H1 (cell line): ENCODE measurements around the gene CHST8. TPM values are rescaled to one million over a fixed set of nuclear protein-coding genes. Genes with fewer than 3 reads are reported as not detected.
A peak's percentile ranks its signal among the peaks of the same experiment; 100 is the strongest.

Source experiments
- CTCF ChIA-PET: fragments of 300-600 bp; sonication (Branson Sonifier 250); formaldehyde crosslinking; loops from one replicate; lab custom pipeline; 2021; ENCODE audit not compliant: partially characterized antibody; lab: Charles Lee
- POLR2A ChIA-PET: fragments of 300-600 bp; sonication (Branson Sonifier 250); formaldehyde crosslinking; loops from one replicate; lab custom pipeline; 2021; ENCODE audit warnings: inconsistent platforms; ENCODE audit not compliant: partially characterized antibody; lab: Charles Lee
- DNase-seq, 2 experiments: peaks; one replicate each; pipeline versions ENCODE4 v3.0.0 to v3.0.0-alpha.2; 2010 to 2022; ENCODE audit warnings: low spot score in 2 of 2, low read depth in 1 of 2, mixed read lengths in 1 of 2
- FAIRE-seq: peaks from 2 replicates; lab custom pipeline; 2011; peaks lifted over from hg19 to GRCh38; lab: Jason Lieb, UNC
- H2AFZ ChIP-seq: 2 replicates; pipeline ENCODE4 v1.8.1; 2012; ENCODE audit warnings: low read length, inconsistent platforms
- H2AK5ac ChIP-seq: 2 replicates; pipeline ENCODE4 v1.6.1; 2013; ENCODE audit warnings: low read depth, low read length
- H2BK120ac ChIP-seq: replicated peaks from 2 replicates; pipeline ENCODE3; 2013; ENCODE audit warnings: low read depth, low read length, inconsistent platforms
- H2BK12ac ChIP-seq: 2 replicates; pipeline ENCODE4 v1.6.1; 2013; ENCODE audit warnings: low read depth, low read length
- H2BK15ac ChIP-seq: 2 replicates; pipeline ENCODE4 v1.6.1; 2013; ENCODE audit warnings: low read length
- H2BK20ac ChIP-seq: 2 replicates; pipeline ENCODE4 v1.6.1; 2013; ENCODE audit warnings: low read length
- H2BK5ac ChIP-seq: 2 replicates; pipeline ENCODE4 v1.6.1; 2013; ENCODE audit warnings: low read depth, low read length
- H3K14ac ChIP-seq: 2 replicates; pipeline ENCODE4 v1.6.1; 2013; ENCODE audit warnings: inconsistent platforms; ENCODE audit not compliant: insufficient read length
- H3K18ac ChIP-seq: 2 replicates; pipeline ENCODE4 v1.6.1; 2013; ENCODE audit warnings: low read length; ENCODE audit errors: extremely low read depth
- H3K23ac ChIP-seq: 2 replicates; pipeline ENCODE4 v1.6.1; 2013; ENCODE audit warnings: inconsistent platforms; ENCODE audit not compliant: insufficient read length
- H3K23me2 ChIP-seq: 2 replicates; pipeline ENCODE4 v1.6.1; 2013; ENCODE audit warnings: low read depth, low read length
- H3K27ac ChIP-seq: 2 replicates; pipeline ENCODE4 v1.6.1; 2011; ENCODE audit warnings: low read depth, low read length, inconsistent platforms
- H3K27me3 ChIP-seq, 4 experiments: replicated peaks in 1 of 4; 1 replicate in 1 of 4; 2 replicates in 3 of 4; pipeline versions ENCODE4 v1.6.1 to v1.8.1; 2011 to 2013; ENCODE audit warnings: low read length in 3 of 4, mild to moderate bottlenecking in 3 of 4, inconsistent platforms in 2 of 4, mixed read lengths in 2 of 4, moderate library complexity in 1 of 4; ENCODE audit not compliant: control insufficient read depth in 3 of 4, insufficient read depth in 3 of 4; ENCODE audit errors: extremely low read depth in 1 of 4
- H3K36me3 ChIP-seq, 4 experiments: 2 replicates each; pipeline versions ENCODE4 v1.6.1 to v1.8.1; 2011 to 2013; ENCODE audit warnings: mild to moderate bottlenecking in 4 of 4, low read length in 3 of 4, moderate library complexity in 2 of 4, control low read depth in 1 of 4, inconsistent platforms in 1 of 4; ENCODE audit not compliant: insufficient read depth in 4 of 4, control insufficient read depth in 2 of 4
- H3K4ac ChIP-seq: replicated peaks from 2 replicates; pipeline ENCODE3; 2013; ENCODE audit warnings: low read length, low read depth, mixed read lengths, inconsistent platforms; ENCODE audit not compliant: insufficient read length
- H3K4me1 ChIP-seq, 4 experiments: replicated peaks in 1 of 4; 1 replicate in 1 of 4; 2 replicates in 3 of 4; pipeline versions ENCODE4 v1.6.1 to v1.8.1; 2011 to 2013; ENCODE audit warnings: low read length in 3 of 4, inconsistent platforms in 2 of 4, mixed read lengths in 1 of 4; ENCODE audit not compliant: insufficient read depth in 4 of 4, control insufficient read depth in 3 of 4
- H3K4me2 ChIP-seq, 2 experiments: 2 replicates each; pipeline versions ENCODE4 v1.6.1 to v1.8.1; 2011 to 2013; ENCODE audit warnings: low read depth in 2 of 2, low read length in 2 of 2, control low read depth in 1 of 2, inconsistent platforms in 1 of 2, mild to moderate bottlenecking in 1 of 2; ENCODE audit not compliant: insufficient read depth in 1 of 2
- H3K4me3 ChIP-seq, 4 experiments: fragments of 200-600, 300-600 bp in 1 of 4; sonication (generic), shearing (Covaris generic), sonication (Bioruptor Twin) in 1 of 4; 2 replicates each; pipeline versions ENCODE4 v1.5.1 to v1.8.1; 2011 to 2016; ENCODE audit warnings: low read length in 4 of 4, low read depth in 3 of 4, control low read depth in 2 of 4, inconsistent platforms in 2 of 4, mild to moderate bottlenecking in 2 of 4, mixed read lengths in 1 of 4, moderate library complexity in 1 of 4; ENCODE audit not compliant: insufficient read depth in 2 of 4; ENCODE audit errors: extremely low read depth in 1 of 4
- H3K56ac ChIP-seq: replicated peaks from 2 replicates; pipeline ENCODE3; 2013; ENCODE audit warnings: low read depth, mild to moderate bottlenecking, mixed read lengths, low read length, inconsistent platforms; ENCODE audit not compliant: insufficient read length
- H3K79me1 ChIP-seq: 2 replicates; pipeline ENCODE4 v1.6.1; 2013; ENCODE audit warnings: low read depth, low read length, control low read depth
- H3K79me2 ChIP-seq, 2 experiments: 2 replicates each; pipeline versions ENCODE4 v1.6.1 to v1.8.1; 2012 to 2013; ENCODE audit warnings: low read length in 2 of 2, mild to moderate bottlenecking in 2 of 2, inconsistent platforms in 1 of 2; ENCODE audit not compliant: insufficient read depth in 2 of 2, control insufficient read depth in 1 of 2
- H3K9ac ChIP-seq, 4 experiments: replicated peaks in 1 of 4; 1 replicate in 1 of 4; 2 replicates in 3 of 4; pipeline versions ENCODE4 v1.6.1 to v1.8.1; 2011 to 2013; ENCODE audit warnings: low read depth in 3 of 4, low read length in 3 of 4, control low read depth in 2 of 4, mild to moderate bottlenecking in 2 of 4, moderate library complexity in 2 of 4, inconsistent platforms in 1 of 4; ENCODE audit errors: extremely low read depth in 1 of 4
- H3K9me3 ChIP-seq, 2 experiments: 2 replicates each; pipeline versions ENCODE4 v1.6.1 to v1.8.1; 2012 to 2013; ENCODE audit warnings: mild to moderate bottlenecking in 2 of 2, moderate library complexity in 2 of 2, control low read depth in 1 of 2, inconsistent platforms in 1 of 2, low read depth in 1 of 2, low read length in 1 of 2, mixed read lengths in 1 of 2; ENCODE audit not compliant: insufficient read depth in 2 of 2
- H4K20me1 ChIP-seq, 2 experiments: replicated peaks in 1 of 2; 2 replicates each; pipeline versions ENCODE3 to v1.8.1; 2011 to 2013; ENCODE audit warnings: inconsistent platforms in 2 of 2, low read length in 2 of 2, mild to moderate bottlenecking in 1 of 2; ENCODE audit not compliant: insufficient read depth in 2 of 2, control insufficient read depth in 1 of 2
- H4K5ac ChIP-seq: 2 replicates; pipeline ENCODE4 v1.6.1; 2013; ENCODE audit warnings: low read length, low read depth, mixed read lengths, inconsistent platforms; ENCODE audit not compliant: insufficient read length
- H4K8ac ChIP-seq: 2 replicates; pipeline ENCODE4 v1.8.0; 2013; ENCODE audit warnings: mild to moderate bottlenecking, moderate library complexity, low read length, inconsistent platforms; ENCODE audit not compliant: insufficient read depth; ENCODE audit errors: extremely low read depth
- H4K91ac ChIP-seq: replicated peaks from 2 replicates; pipeline ENCODE3; 2013; ENCODE audit warnings: low read length, mixed read lengths, inconsistent platforms; ENCODE audit not compliant: insufficient read length
- FOSL1 ChIP-seq: IDR thresholded peaks from 2 replicates; pipeline ENCODE4 v1.6.1; 2011; ENCODE audit warnings: mild to moderate bottlenecking, low read depth, low read length, moderate library complexity; ENCODE audit not compliant: insufficient read depth
- HDAC6 ChIP-seq: IDR thresholded peaks from one replicate; pipeline ENCODE4 v1.7.1; 2012; ENCODE audit warnings: low read depth, mild to moderate bottlenecking, inconsistent platforms, low read length, moderate library complexity
- MAFK ChIP-seq: IDR thresholded peaks from 2 replicates; pipeline ENCODE4 v1.6.1; 2012; ENCODE audit warnings: low read depth, mild to moderate bottlenecking, improper control_type of control experiment, low read length
- POU5F1 ChIP-seq: IDR thresholded peaks from 2 replicates; pipeline ENCODE4 v1.6.1; 2011; ENCODE audit warnings: low read depth, mild to moderate bottlenecking, low read length, moderate library complexity
- RFX5 ChIP-seq: IDR thresholded peaks from 2 replicates; pipeline ENCODE4 v1.6.1; 2011; ENCODE audit warnings: low read depth, low read length, improper control_type of control experiment, borderline replicate concordance
- ZNF274 ChIP-seq: IDR thresholded peaks from 2 replicates; pipeline ENCODE4 v1.7.0; 2012; ENCODE audit warnings: low read length, borderline replicate concordance; ENCODE audit errors: extremely low read depth
- WGBS, 2 experiments: shearing (Covaris generic) in 1 of 2; methylation state at CpG; one replicate each; pipeline versions ENCODE4 v1.1.6 to v1.1.7; 2013 to 2015; ENCODE audit warnings: low lambda C conversion rate in 2 of 2, mixed read lengths in 2 of 2, inconsistent platforms in 1 of 2, low coverage in 1 of 2, missing lambda C conversion rate in 1 of 2; ENCODE audit not compliant: insufficient replicate concordance in 2 of 2, insufficient coverage in 1 of 2, insufficient read length in 1 of 2; ENCODE audit errors: extremely low coverage in 1 of 2, missing lambda C conversion rate in 1 of 2; 5-methylcytosine and 5-hydroxymethylcytosine counted together
- polyA plus RNA-seq, 7 experiments: library from polyadenylated mRNA; depleted of rRNA in 3 of 7; stranded (reverse) in 5 of 7; unstranded in 2 of 7; fragments of >200 nt in 5 of 7; fragments of 200-250 nt in 2 of 7; gene quantifications; 1 replicate in 5 of 7; 2 replicates in 1 of 7; 4 replicates in 1 of 7; pipeline versions ENCODE4 v1.2.1 to v1.2.3, GENCODE V29; 2011 to 2013; ENCODE audit warnings: missing spikeins in 2 of 7, mixed read lengths in 2 of 7
- total RNA-seq: library from RNA; stranded (reverse); fragmentation: NEBNext Ultra II Directional; extraction: Animal tissue kit (Norgen Biotek cat#: 25700); gene quantifications from 2 replicates; pipeline ENCODE4 v1.2.1, GENCODE V29; 2021

Gene CHST8
- total and polyA plus RNA-seq, 2 of the 8 experiments (the other 6 are each of a cell fraction or from before 2014, with no cell fraction given): 10.8 to 28.2 TPM

- no peak overlapping the region for H2BK5ac ChIP-seq
- POLR2A ChIA-PET: interaction anchor here (0.8 to 1.2 kb wide), 2 partner anchors 59 to 162 kb away, joined by 3 to 4 read pairs; no protein-coding TSS in a partner anchor
- FAIRE-seq: no peak
- peaks cover 2% of the 10 kb centered on the region; the same call in 1 of the 2 replicates for H3K79me1 ChIP-seq
- no peak overlapping the region for H4K5ac ChIP-seq
- H3K36me3 ChIP-seq: no peaks in the 10 kb centered on the region
- no peaks in the 10 kb centered on the region; a peak in 1 of 7 replicates for H3K27me3 ChIP-seq
- peaks cover 7 to 13% of the 10 kb centered on the region in 2 experiments for H4K20me1 ChIP-seq
- H3K4ac ChIP-seq: no peak overlapping the region
- H3K27ac ChIP-seq: no peak overlapping the region
- 0 out of 2 replicates have a peak overlapping the region, but pooled peaks have one; percentile 15 for H2AK5ac ChIP-seq
- no peak overlapping the region for H3K23ac ChIP-seq
- no peaks in the 10 kb centered on the region for H3K9me3 ChIP-seq
- no peak overlapping the region for H3K14ac ChIP-seq
- no peak overlapping the region for H3K56ac ChIP-seq
- no peak overlapping the region for H4K8ac ChIP-seq
- H3K79me2 ChIP-seq: no peaks in the 10 kb centered on the region
- no peak overlapping the region for H2AFZ ChIP-seq
- CTCF ChIA-PET: interaction anchor here (0.7 to 1.5 kb wide), 2 partner anchors 10 to 255 kb away, joined by 3 to 7 read pairs; no protein-coding TSS in a partner anchor
- no peak overlapping the region for H2BK15ac ChIP-seq
- no peak overlapping the region for H3K9ac ChIP-seq
- H3K4me3 ChIP-seq: no peak overlapping the region
- WGBS, 2 experiments: 88% methylated on average over 6 of the region's 6 CpGs; no CpG with 5 or more reads in 1 of the 2 experiments
- no peak overlapping the region for H3K18ac ChIP-seq
- H3K4me1 ChIP-seq: peaks cover 0 to 14% (median 4%) of the 10 kb centered on the region in 4 experiments; a peak in 4 of 7 replicates
- H3K4me2 ChIP-seq: no peak overlapping the region
- 0 out of 2 replicates have a peak overlapping the region, but pooled peaks have one; percentile 43 for H2BK12ac ChIP-seq
- DNase-seq: no peak
- peak overlapping the region; percentile 48; the same call in 1 of the 2 replicates for H2BK20ac ChIP-seq
- no peak overlapping the region for H4K91ac ChIP-seq
- no peak overlapping the region for H2BK120ac ChIP-seq
- no peaks in the 10 kb centered on the region for H3K23me2 ChIP-seq
- TF ChIP-seq ZNF274 (no peak), HDAC6 (no peak), MAFK (no peak), RFX5 (no peak), FOSL1 (no peak), POU5F1 (no peak)
- TF ChIP-seq, all 59 proteins: peak for 0
These were observed 63.8 kb downstream of the CHST8 start for GRCh38 chr19:33685541-33685940.
